ENCODE results near the gene NRIP2.

Gene NRIP2

DNA sequence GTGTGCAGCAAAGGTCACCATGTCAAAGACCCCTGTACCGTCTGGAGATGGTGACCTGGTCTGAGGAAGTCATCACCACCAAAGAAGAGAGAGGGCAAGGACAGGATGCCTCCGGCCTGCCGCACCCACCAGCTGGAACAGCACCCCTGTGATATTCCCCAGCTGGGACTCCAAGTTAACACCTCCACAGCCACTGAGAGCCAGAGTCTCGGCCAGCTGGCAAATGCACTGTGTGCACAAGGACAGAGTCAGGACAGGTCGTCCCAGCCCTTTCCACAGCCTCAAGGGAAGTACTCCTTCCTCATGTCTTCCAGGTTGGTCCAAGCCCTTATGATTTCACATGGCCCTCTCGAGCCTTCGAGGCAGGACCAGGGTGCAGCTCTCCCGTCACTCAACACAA lies 59.4 kb downstream of the NRIP2 start:
- DNase-seq (ENCODE audit: low read depth) = no peak
- TF ChIP-seq, protein P1, sequence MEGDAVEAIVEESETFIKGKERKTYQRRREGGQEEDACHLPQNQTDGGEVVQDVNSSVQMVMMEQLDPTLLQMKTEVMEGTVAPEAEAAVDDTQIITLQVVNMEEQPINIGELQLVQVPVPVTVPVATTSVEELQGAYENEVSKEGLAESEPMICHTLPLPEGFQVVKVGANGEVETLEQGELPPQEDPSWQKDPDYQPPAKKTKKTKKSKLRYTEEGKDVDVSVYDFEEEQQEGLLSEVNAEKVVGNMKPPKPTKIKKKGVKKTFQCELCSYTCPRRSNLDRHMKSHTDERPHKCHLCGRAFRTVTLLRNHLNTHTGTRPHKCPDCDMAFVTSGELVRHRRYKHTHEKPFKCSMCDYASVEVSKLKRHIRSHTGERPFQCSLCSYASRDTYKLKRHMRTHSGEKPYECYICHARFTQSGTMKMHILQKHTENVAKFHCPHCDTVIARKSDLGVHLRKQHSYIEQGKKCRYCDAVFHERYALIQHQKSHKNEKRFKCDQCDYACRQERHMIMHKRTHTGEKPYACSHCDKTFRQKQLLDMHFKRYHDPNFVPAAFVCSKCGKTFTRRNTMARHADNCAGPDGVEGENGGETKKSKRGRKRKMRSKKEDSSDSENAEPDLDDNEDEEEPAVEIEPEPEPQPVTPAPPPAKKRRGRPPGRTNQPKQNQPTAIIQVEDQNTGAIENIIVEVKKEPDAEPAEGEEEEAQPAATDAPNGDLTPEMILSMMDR (IDR thresholded peaks at IDR 0.05; ENCODE audit: insufficient read depth, low read depth, low read length, missing control alignments) = no peak

More for the DNA sequence above, 59.4 kb downstream of the NRIP2 start:
- H3K4me3 ChIP-seq (ENCODE audit: low read length) = no peak overlapping the region

All from epithelial cell of esophagus (primary cell).